HepG2 (cell line): Measurements from ENCODE around the gene PSMB10. TPM values are rescaled to one million over a fixed set of nuclear protein-coding genes. Genes with fewer than 3 reads are reported as not detected.

ENCODE experiments used
- AHR ChIP-seq: IDR thresholded peaks from 2 replicates; pipeline ENCODE4 v1.6.1; 2018; ENCODE audit warnings: missing genetic modification reagents, missing compliant biosample characterization
- CEBPZ ChIP-seq: IDR thresholded peaks from 2 replicates; pipeline ENCODE4 v1.6.1; 2012; ENCODE audit warnings: low read length, improper control_type of control experiment
- FOXA1 ChIP-seq, 2 experiments: fragments of 450-650 bp in 1 of 2; sonication (generic) in 1 of 2; formaldehyde crosslinking in 1 of 2; IDR thresholded peaks; 2 replicates each; pipeline versions ENCODE4 v1.4.0 to v1.6.1; 2016 to 2020; ENCODE audit warnings: missing genetic modification reagents in 1 of 2
- JUNB ChIP-seq: sonication (generic); formaldehyde crosslinking; IDR thresholded peaks from 2 replicates; pipeline ENCODE4 v1.8.0; 2022; ENCODE audit warnings: missing genetic modification reagents, mild to moderate bottlenecking, borderline replicate concordance
- KDM5B ChIP-seq: sonication (generic); formaldehyde crosslinking; IDR thresholded peaks from 2 replicates; pipeline ENCODE4 v1.4.0; 2020; ENCODE audit warnings: missing genetic modification reagents, mild to moderate bottlenecking, borderline replicate concordance
- KLF12 ChIP-seq: sonication (generic); formaldehyde crosslinking; IDR thresholded peaks from 2 replicates; pipeline ENCODE4 v1.4.0; 2020; ENCODE audit warnings: missing genetic modification reagents, borderline replicate concordance
- MBD4 ChIP-seq: IDR thresholded peaks from 2 replicates; pipeline ENCODE4 v1.6.1; 2012; ENCODE audit warnings: low read length, inconsistent platforms, borderline replicate concordance
- MED8 ChIP-seq: sonication (generic); formaldehyde crosslinking; IDR thresholded peaks from 2 replicates; pipeline ENCODE4 v1.8.1; 2023; ENCODE audit warnings: mild to moderate bottlenecking, missing genetic modification reagents; ENCODE audit not compliant: insufficient replicate concordance
- MYNN ChIP-seq: sonication (generic); formaldehyde crosslinking; IDR thresholded peaks from 2 replicates; pipeline ENCODE4 v1.4.0; 2020; ENCODE audit warnings: mild to moderate bottlenecking, low read depth, missing genetic modification reagents
- NCOA2 ChIP-seq: sonication (generic); formaldehyde crosslinking; IDR thresholded peaks from 2 replicates; pipeline ENCODE4 v1.8.0; 2022; ENCODE audit warnings: inconsistent platforms
- NR2F2 ChIP-seq: IDR thresholded peaks from 2 replicates; pipeline ENCODE4 v1.6.1; 2012; ENCODE audit warnings: low read depth, inconsistent platforms, borderline replicate concordance
- RAD51 ChIP-seq: fragments of 450-650 bp; IDR thresholded peaks from 2 replicates; pipeline ENCODE4 v1.6.1; 2016; ENCODE audit warnings: borderline replicate concordance
- RBFOX2 ChIP-seq: fragments of 200-400 bp; formaldehyde crosslinking; IDR thresholded peaks from 2 replicates; pipeline ENCODE4 v1.6.1; 2017; ENCODE audit warnings: low read depth, mild to moderate bottlenecking, low read length
- RFXAP ChIP-seq: sonication (generic); formaldehyde crosslinking; IDR thresholded peaks from 2 replicates; pipeline ENCODE4 v1.4.0; 2020; ENCODE audit warnings: missing genetic modification reagents, borderline replicate concordance
- SOX5 ChIP-seq: IDR thresholded peaks from 2 replicates; pipeline ENCODE4 v1.6.1; 2016; ENCODE audit warnings: borderline replicate concordance
- TCF12 ChIP-seq, 2 experiments: fragments of 450-650 bp in 1 of 2; sonication (generic) in 1 of 2; formaldehyde crosslinking in 1 of 2; IDR thresholded peaks; 2 replicates each; pipeline versions ENCODE4 v1.6.1 to v1.8.0; 2017 to 2022; ENCODE audit warnings: antibody characterized with exemption in 1 of 2, mild to moderate bottlenecking in 1 of 2, missing genetic modification reagents in 1 of 2, moderate library complexity in 1 of 2
- TEAD2 ChIP-seq: sonication (generic); formaldehyde crosslinking; IDR thresholded peaks from 2 replicates; pipeline ENCODE4 v1.9.0; 2021; ENCODE audit warnings: missing genetic modification reagents
- ZBTB38 ChIP-seq: sonication (generic); formaldehyde crosslinking; IDR thresholded peaks from 2 replicates; pipeline ENCODE4 v1.5.1; 2020; ENCODE audit warnings: mild to moderate bottlenecking, missing genetic modification reagents
- ZBTB7A ChIP-seq: sonication (generic); formaldehyde crosslinking; IDR thresholded peaks from 2 replicates; pipeline ENCODE4 v1.8.0; 2022; ENCODE audit warnings: mild to moderate bottlenecking, missing genetic modification reagents
- ZC3H13 ChIP-seq: sonication (generic); formaldehyde crosslinking; IDR thresholded peaks from 2 replicates; pipeline ENCODE4 v1.8.1; 2023; ENCODE audit warnings: mild to moderate bottlenecking, missing genetic modification reagents, moderate library complexity
- ZNF17 ChIP-seq: sonication (generic); formaldehyde crosslinking; IDR thresholded peaks from 2 replicates; pipeline ENCODE4 v1.5.0; 2020; ENCODE audit warnings: mild to moderate bottlenecking, missing genetic modification reagents
- ZNF343 ChIP-seq: sonication (generic); formaldehyde crosslinking; IDR thresholded peaks from 2 replicates; pipeline ENCODE4 v1.4.0; 2020; ENCODE audit warnings: mild to moderate bottlenecking, missing genetic modification reagents
- ZNF563 ChIP-seq: sonication (generic); formaldehyde crosslinking; IDR thresholded peaks from 2 replicates; pipeline ENCODE4 v1.8.0; 2022; ENCODE audit warnings: mild to moderate bottlenecking, moderate library complexity, missing genetic modification reagents
- ZNF674 ChIP-seq: sonication (generic); formaldehyde crosslinking; IDR thresholded peaks from 2 replicates; pipeline ENCODE4 v1.5.0; 2020; ENCODE audit warnings: low read depth, mild to moderate bottlenecking, missing genetic modification reagents
- ZNF761 ChIP-seq: sonication (generic); formaldehyde crosslinking; conservative IDR thresholded peaks from 2 replicates; pipeline ENCODE4 v1.4.0; 2020; ENCODE audit warnings: mild to moderate bottlenecking, missing genetic modification reagents
- ZNF776 ChIP-seq: sonication (generic); formaldehyde crosslinking; IDR thresholded peaks from 2 replicates; pipeline ENCODE4 v1.4.0; 2020; ENCODE audit warnings: mild to moderate bottlenecking, missing genetic modification reagents
- ZNF883 ChIP-seq: sonication (generic); formaldehyde crosslinking; IDR thresholded peaks from 2 replicates; pipeline ENCODE4 v1.5.1; 2020; ENCODE audit warnings: mild to moderate bottlenecking, missing genetic modification reagents; ENCODE audit errors: not compliant biosample characterization
- ZNF891 ChIP-seq: sonication (generic); formaldehyde crosslinking; IDR thresholded peaks from 2 replicates; pipeline ENCODE4 v1.5.0; 2020; ENCODE audit warnings: mild to moderate bottlenecking, missing genetic modification reagents
- polyA plus RNA-seq, 8 experiments: library from polyadenylated mRNA; depleted of rRNA in 3 of 8; stranded (reverse) in 7 of 8; unstranded in 1 of 8; fragments of >200 nt; fragmentation: Illumina TruSeq in 4 of 8; extraction: Trizol in 4 of 8; gene quantifications; 2 replicates each; pipeline versions ENCODE4 v1.2.1 to v1.2.3, GENCODE V29; 2011 to 2016; ENCODE audit warnings: low read depth in 4 of 8, missing spikeins in 1 of 8, mixed read lengths in 1 of 8; ENCODE audit not compliant: insufficient read depth in 1 of 8
- total RNA-seq, 5 experiments: library from RNA; depleted of rRNA; stranded (reverse); fragments of >200 nt; fragmentation: Illumina TruSeq; extraction: Trizol; gene quantifications; 2 replicates each; pipeline ENCODE4 v1.2.3, GENCODE V29; 2016; ENCODE audit warnings: low read depth in 1 of 5
- TF ChIP-seq, protein P1 (sequence below): sonication (generic); formaldehyde crosslinking; IDR thresholded peaks from 2 replicates; pipeline ENCODE4 v1.5.0; 2020; ENCODE audit warnings: missing genetic modification reagents

PSMB10 gene
- total and polyA plus RNA-seq, 2 of the 13 experiments (the other 11 are each of a cell fraction or from before 2014, with no cell fraction given) = 12.7 to 65.9 TPM

DNA sequence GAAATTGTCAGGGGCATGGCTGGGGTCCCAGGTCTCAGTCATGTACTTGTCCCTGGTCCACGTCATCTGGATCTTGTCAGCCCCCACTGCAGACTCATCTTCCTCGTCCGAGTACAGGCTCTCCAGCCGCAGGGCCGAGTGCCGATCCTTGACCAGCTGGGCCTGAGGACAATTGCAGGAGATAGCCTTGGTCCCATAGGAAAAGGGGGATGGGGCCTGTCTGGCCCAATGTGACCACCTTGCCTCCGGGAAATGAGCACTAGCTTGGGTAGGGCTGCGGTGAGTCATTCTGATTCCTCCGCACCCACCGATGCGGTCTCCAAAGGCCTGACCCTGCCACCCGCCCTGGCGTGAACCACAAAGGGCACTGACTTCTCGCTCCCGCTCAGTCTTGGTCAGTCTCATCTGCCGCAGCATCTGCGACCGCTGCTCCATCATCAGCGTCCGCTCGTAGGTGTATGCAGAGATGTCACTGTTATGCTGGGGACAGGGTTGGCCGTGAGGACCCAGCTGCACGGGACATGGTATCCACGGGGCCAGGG is 8.8 kb upstream of the PSMB10 start (continued):
- TF ChIP-seq KDM5B (CRISPR knock-in tag) = no peak
- TF ChIP-seq TEAD2 (CRISPR knock-in tag) = no peak
- TF ChIP-seq ZNF17 (CRISPR knock-in tag) = no peak
- TF ChIP-seq ZNF776 (CRISPR knock-in tag) = no peak
- TF ChIP-seq SOX5 (CRISPR knock-in tag) = no peak
- TF ChIP-seq RBFOX2 = no peak
- no peak; the same call in 1 of the 2 replicates for TF ChIP-seq ZC3H13 (CRISPR knock-in tag)
- no peak for TF ChIP-seq MED8 (CRISPR knock-in tag)
- no peak for TF ChIP-seq CEBPZ
- no peak for TF ChIP-seq AHR (CRISPR knock-in tag)
- 0 out of 2 replicates have a peak, but pooled peaks have one; percentile 24 for TF ChIP-seq ZBTB7A (CRISPR knock-in tag)
- TF ChIP-seq MYNN (CRISPR knock-in tag) = no peak
- TF ChIP-seq, protein P1, sequence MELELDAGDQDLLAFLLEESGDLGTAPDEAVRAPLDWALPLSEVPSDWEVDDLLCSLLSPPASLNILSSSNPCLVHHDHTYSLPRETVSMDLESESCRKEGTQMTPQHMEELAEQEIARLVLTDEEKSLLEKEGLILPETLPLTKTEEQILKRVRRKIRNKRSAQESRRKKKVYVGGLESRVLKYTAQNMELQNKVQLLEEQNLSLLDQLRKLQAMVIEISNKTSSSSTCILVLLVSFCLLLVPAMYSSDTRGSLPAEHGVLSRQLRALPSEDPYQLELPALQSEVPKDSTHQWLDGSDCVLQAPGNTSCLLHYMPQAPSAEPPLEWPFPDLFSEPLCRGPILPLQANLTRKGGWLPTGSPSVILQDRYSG (CRISPR knock-in tag) = no peak
- TF ChIP-seq TCF12 (IDR thresholded peaks at IDR 0.05) = no peak
- TF ChIP-seq TCF12 (CRISPR knock-in tag; IDR thresholded peaks at IDR 0.05) = no peak
- no peak for TF ChIP-seq JUNB (CRISPR knock-in tag)
- TF ChIP-seq ZNF563 = peak; percentile 44; the same call in 1 of the 2 replicates
- no peak for TF ChIP-seq ZNF674 (CRISPR knock-in tag)
- 0 out of 2 replicates have a peak, but pooled peaks have one; percentile 40 for TF ChIP-seq ZNF891 (CRISPR knock-in tag)
- no peak for TF ChIP-seq NCOA2 (CRISPR knock-in tag)
- TF ChIP-seq ZNF761 = no peak
- no peak for TF ChIP-seq KLF12
- no peak for TF ChIP-seq RAD51
- no peak for TF ChIP-seq RFXAP (CRISPR knock-in tag)
- no peak for TF ChIP-seq NR2F2
- no peak for TF ChIP-seq FOXA1 (IDR thresholded peaks at IDR 0.05)
- no peak for TF ChIP-seq FOXA1 (CRISPR knock-in tag; IDR thresholded peaks at IDR 0.05)
- TF ChIP-seq ZNF343 (CRISPR knock-in tag) = no peak
- peak; percentile 24 for TF ChIP-seq ZNF883 (CRISPR knock-in tag)
- TF ChIP-seq MBD4 = no peak
- peak; percentile 73; the same call in 1 of the 2 replicates for TF ChIP-seq ZBTB38 (CRISPR knock-in tag)
